C4-2B (cell line): ENCODE results near the gene ZNRF1.

Experiments
- CTCF ChIP-seq: fragments of 450-650 bp; conservative IDR thresholded peaks from 2 replicates; pipeline ENCODE4 v1.5.1; 2017; ENCODE audit warnings: mild to moderate bottlenecking
- ZFX ChIP-seq: fragments of 450-650 bp; IDR thresholded peaks from 2 replicates; pipeline ENCODE4 v1.6.1; 2017

- no peak for TF ChIP-seq CTCF
- no peak for TF ChIP-seq ZFX
These were observed 60.0 kb downstream of the ZNRF1 start for GRCh38 chr16:75058806-75059205.
